HG02870 (cell line): ENCODE results near the gene GZMB.
"Not testable (repeated sequence)": the region's sequence is repeated elsewhere in the genome, so short reads cannot be mapped to it uniquely, and the experiment has no call there.

ENCODE experiments used
- ATAC-seq: cut with Tn5 transposase; IDR thresholded peaks from one replicate; pipeline ENCODE4 v1.9.1; 2021; ENCODE audit warnings: mild to moderate bottlenecking, moderate library complexity; ENCODE audit not compliant: unreplicated experiment

Gene GZMB

DNA sequence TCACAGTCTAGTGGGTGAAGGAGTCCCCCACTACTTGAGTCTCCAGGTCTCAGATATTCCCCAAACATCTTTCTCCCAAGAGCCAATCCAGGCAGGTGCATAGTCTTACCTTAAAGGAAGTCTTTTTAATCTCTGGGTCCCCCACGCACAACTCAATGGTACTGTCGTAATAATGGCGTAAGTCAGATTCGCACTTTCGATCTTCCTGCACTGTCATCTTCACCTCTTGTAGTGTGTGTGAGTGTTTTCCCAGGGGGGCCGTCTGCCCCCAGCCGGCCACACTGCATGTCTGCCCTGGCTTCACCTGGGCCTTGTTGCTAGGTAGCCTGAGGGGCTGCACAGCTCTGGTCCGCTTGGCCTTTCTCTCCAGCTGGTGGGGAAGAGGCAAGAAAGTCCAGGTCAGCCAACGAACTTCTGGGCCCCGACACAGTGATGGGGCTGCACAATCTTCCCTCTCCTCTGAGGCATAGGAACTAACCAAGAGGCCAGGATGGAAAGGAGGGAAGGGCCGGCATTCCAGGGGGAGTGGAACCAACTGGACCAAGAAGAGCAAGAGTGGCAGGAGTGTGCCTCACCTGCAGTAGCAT is 2.1 kb downstream of the GZMB start:
- ATAC-seq, result no peak

DNA sequence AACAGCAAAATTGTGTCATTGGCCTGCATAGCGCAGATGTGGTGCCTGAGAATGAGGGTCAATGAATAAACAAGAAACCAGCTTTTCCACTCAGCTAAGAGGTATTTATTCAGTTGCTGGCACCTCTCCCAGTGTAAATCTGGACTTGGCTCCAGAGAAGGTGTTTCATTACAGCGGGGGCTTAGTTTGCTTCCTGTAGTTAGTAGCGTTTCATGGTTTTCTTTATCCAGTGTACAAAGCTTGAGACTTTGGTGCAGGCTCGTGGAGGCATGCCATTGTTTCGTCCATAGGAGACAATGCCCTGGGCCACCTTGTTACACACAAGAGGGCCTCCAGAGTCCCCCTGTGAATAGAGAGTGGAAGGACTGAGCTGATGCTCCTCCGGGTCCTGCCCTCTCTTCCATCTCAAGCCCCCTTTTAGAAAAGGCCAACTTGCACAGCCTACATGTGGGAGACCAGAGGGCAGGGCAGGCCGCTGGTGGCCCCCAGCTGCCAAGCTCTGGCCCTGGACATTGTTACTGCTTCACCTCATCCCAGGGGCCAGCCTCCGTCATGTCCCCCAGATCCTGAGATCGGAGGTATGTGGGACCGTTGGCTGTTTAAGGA is 3.0 kb downstream of the GZMB start:
- no peak for ATAC-seq

DNA sequence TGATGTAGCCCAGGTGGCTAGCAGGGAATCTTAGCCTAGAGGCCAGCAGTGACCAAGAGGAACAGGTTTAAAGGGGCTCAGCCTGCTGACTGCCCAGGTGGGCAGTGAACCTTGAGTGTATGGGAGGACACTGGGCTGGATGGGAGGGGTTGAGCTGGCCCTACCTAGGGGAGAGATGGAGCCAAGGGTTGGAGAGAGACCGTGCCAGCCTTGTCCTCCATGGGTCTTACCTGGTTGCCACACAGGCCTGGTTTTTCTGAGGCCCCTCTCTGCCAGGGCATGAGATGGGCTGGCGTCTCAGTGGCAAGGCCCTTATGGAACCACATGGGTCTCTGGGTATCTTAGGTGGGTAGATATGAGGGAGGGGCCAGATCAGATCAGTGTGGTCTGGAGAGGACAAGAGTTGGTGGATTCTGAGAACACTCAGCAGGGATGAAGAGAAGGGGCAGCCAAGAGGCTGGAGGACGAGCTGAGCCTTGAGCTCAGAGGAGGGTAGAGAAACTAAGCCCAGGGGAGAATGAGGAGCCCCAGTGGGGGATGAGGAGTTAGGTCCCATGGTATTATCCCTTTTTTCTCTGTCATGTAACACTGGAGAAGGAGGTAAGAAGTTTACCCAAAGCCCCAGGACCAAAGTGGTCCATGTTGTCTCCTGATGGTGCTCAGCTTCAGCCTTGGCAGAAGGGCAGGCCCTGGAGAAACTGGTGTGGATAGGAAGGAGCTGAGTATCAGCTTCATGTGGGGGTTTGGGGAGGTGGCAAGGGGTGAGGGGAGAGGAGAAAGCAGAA is 3.7 kb downstream of the GZMB start:
- no peak for ATAC-seq

DNA sequence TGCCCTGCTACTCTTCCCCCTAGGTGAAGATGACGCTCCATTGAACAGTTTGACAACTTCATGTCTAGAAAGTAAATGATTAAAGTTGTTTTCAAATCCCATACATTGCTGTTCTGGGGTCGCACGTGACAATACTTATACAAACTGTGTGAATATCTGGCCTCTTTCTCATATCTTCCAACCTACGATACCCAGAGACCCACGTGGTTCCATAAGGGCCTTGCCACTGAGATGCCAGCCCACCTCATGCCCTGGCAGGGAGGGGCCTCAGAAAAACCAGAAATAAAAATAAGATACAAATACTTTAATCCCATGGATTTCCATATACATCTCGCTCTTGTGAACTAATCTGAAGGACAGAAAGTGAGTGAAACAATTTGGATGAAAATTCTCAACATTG is 4.5 kb downstream of the GZMB start:
- no peak for ATAC-seq

DNA sequence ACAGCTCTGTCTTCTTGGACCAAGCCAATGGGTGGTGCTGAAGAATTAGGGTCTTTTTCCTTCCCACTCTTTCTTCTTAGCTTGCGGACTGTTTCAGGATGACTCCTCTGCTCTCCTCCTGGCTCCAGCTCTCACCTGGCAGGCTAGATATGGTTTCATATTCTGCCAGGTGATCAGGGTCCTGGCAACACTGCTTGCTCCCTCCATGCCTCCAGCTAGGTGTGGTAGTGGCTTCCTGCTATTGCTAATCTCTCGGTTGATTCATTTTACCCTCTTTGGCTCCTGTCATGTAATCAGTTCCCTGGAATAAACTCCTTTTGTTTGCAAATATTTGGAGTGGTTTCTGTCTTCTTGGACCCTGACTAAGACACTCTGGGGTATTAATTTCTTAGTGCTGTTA is 20.2 kb downstream of the GZMB start:
- no peak for ATAC-seq

DNA sequence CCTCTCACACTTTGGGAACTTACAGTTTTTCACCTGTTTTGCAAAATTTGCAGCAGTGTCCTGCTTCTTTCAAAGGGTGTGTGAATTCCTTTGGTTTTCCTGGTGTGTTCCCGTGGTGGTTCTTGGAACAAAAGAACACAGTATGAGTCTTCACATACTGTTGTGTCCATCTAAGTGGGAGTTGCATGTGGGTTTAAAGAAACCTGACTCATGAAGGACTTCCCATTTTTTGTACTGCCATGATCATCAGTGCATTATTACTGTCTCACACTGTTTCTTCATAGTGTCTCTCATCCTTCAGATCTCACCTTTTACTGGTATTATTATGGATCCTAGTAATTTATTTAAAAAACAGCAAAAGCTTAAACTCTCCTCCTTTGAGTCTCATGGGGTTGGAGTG is 20.7 kb downstream of the GZMB start:
- no peak for ATAC-seq

DNA sequence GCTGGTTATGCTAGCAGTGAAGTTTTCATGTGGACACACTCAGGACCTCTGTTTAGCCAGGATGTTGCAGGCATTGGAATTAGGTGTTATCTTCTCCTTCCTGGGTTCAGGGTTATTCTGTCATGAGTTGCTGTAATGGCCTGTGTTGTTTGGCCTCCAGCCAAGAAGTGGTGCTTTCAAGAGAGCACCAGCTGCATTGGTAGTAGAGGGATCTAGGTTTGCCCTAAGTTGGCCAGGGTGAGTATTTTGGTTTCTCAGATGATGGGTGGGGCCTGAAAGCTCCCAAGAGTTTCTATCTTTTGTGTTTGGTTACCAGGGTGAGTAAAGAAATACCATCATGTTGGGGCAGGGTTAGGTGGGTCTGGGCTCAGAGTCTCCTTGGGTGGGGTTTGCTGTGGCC is 21.8 kb downstream of the GZMB start:
- no peak for ATAC-seq

DNA sequence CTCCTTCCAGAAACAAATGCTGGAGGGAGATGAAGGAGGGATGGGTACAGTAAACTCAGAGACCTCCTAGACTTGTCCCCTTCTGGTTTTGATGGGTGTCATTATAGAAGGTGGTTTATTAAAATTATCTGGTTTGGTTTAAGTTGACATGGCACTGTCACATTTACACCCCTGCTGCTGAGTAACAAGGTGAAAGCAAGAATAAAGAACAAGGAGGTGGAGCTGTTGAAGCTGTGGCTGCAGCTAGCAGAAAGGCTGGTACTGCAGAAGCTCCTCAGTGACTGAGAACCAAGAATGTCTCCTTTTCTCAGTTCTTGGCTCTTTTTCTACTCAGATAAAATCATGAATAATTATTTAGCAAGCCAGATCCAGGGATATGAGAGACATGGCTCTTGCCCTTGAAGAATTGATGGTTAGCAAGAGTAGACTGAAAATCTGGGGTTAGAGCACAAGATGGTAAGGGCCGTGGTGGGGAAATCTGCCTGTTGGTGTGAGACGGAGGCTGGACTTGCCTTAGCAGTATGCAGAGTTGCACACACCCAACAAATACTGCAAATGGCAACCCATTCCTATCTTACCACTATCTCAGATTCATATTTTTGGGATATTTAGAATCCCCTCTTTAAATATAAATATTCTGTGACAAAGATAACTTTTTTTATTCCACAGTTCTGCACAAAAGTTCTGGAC is 24.2 kb downstream of the GZMB start, which contains the start of gene GZMH:
GZMH (minus strand) TSS at position 31 of the 690 bp plus-strand sequence. CDS start 72 bp downstream, outside the sequence.
- ATAC-seq, result peak; percentile 53

DNA sequence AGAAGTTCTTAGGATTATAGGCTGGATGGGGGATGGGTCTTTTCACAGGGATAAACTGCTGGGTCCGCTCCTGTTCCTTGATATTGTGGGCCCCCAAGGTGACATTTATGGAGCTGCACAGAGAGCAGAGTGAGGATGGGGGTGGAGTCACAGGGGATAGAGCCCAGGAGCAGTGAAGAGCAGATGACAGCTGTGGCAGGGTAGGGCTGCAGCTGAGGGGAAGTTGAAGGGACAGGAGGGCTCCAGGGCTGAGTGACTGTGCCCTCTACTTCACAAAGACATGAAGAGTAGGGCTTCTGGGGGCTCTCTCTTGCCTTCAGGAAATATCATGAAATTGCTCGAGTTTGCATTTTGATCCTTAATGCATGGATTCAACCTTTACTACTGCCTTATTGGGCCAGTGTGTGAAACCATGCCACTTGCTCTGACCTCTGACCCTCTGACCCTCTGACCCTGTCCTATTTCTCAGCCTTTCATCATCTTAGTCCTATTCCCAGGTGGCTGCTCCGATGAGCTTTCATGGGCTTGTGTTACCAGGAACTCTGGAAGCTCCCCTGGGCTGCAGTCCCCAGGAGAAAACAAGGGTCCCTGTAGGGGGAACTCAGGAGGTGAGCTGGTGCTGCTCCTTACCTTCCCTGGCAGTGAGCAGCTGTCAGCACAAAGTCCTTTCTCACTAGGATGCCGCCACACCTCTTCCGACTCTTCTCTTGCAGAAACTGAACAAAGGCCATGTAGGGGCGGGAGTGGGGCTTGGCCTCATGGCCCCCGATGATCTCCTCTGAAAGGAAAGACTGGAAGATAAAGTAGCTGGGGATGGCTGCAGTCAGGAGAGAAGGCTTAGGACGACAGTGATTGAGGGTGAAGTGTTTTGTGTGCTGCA is 26.1 kb downstream of the GZMB start:
- ATAC-seq, result no peak

DNA sequence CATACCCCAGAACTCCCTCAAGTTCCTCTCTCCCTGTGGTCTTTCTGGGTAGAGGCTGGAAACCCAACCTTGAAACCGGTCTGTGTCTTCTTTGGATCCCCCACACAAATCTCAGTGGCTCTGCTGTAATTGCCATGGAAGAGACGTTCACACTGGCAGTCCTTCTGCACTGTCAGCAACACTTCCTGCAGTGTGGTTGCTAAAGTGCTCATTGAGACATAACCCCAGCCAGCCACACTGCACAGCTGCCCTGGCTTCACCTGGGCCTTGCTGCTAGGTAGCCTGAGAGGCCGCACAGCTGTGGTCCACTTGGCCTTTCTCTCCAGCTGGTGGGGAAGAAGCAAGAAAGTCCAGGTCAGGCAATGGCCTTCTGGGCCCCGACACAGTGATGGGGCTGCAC is 26.9 kb downstream of the GZMB start:
- ATAC-seq, result no peak

DNA sequence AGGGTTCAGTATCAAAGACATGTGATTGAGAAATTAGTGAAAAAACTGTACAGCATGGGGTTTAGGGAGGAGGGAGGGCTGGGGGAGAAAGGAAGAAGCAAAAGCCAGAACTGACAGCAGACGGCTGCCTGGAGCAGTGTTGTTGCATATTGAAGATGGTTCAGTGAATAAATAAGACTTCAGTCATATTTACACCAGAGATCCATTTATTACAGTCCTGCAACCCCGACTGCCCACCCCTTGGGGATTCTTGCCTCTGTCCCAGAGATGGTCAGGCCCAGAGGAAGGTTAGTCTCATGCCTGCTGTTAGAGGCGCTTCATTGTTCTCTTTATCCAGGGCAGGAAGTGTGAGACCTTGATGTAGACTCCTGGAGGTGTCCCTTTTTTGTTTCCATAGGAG is 27.7 kb downstream of the GZMB start:
- no peak for ATAC-seq

DNA sequence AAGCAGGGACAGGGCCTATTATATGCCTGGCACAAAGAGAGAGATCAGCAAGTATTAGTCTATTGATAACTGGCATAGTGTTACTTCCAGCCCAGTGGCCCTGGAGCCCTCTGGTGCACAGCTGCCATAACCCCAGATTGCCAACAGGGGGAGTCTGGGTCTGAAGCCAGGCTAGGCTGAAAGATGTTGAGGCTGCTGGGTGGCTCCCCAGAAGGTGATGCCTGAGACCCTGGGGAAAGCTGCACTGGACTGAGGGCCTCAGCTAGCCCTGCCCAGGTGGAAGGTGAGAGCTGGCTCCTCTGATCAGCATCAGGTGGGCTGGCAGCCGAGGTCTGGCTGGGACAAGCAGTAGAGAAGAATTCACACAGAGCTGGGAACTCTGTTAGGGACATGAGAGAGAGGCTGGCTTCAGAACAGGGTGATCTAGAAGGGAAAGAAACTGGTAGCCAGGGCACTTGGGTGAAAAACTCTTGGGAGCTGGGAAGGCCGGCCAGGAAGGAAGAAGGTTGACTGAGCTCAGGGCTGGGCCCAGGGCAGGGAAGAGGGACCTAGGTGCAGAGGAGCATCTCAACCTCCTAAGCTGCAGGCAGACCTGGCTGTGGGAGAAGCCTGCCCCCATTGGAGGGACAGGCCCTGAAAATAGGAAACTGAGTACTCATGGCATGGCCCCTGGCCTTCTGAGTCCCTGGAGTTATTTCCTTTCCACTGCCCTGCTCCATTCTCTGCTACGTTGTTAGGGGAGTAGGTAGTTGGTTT is 28.4 kb downstream of the GZMB start:
- ATAC-seq, result peak; percentile 72

DNA sequence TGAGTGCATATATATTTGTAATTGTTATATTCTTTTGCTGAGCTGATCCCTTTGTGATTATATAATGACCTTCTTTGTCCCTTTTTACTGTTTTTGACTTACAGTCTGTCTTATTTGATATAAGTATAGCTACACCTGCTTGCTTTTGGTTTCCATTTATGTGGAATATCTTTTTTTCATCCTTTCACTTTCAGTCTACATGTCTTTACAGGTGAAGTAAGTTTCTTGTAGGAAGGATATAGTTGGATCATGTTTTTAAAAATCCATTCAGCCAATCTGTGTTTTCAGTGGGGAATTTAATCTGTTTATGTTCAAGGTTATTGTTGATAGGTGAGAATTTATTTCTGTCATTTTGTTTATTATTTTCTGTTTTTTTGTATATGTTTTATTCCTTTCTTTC is 36.6 kb downstream of the GZMB start:
- no peak for ATAC-seq

DNA sequence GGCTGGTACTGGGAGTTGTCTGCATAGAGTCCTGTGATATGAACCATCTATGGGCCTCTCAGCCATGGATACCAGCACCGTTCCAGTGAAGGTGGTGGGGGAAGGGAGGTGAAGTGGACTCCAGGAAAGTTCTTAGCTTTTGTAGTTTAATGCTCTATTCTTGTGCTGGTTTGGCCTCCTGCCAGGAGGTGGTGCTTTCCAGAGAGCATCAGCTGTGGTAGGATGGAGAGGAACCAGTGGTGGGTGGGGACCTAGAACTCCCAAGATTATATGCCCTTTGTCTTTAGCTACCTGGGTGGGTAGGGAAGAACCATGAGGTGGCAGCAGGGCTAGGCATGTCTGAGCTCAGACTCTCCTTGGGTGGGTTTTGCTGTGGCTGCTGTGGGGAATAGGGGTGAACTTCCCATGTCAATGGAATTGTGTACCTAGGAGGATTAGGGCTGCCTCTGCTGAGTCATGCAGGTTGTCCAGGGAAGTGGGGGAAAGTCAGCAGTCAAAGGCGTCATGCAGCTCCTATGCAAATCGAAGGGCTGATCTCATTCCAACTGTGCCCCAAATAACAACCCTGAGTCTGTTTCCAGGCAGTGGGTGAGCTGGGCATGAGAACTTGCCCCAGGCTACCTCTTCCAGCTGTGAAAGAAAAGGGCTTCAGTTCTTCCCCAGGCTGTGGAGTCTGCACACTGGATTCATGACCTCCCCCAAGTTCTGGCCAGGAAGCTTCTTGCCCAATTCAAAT is 38.7 kb downstream of the GZMB start:
- no peak for ATAC-seq

DNA sequence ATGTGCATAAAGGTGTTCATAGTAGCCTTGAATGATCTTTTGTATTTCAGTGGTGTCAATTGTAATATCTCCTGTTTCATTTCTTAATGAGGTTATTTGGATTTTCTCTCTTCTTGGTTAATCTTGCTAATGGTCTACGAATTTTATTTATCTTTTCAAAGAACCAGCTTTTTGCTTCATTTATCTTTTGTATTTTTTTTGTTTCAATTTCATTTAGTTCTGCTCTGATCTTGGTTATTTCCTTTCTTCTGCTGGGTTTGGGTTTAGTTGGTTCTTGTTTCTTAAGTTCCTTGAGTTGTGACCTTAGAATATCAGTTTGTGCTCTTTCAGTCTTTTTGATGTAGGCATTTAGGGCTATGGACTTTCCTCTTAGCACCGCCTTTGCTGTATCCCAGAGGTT is 43.0 kb downstream of the GZMB start:
- ATAC-seq, result not testable (repeated sequence)

DNA sequence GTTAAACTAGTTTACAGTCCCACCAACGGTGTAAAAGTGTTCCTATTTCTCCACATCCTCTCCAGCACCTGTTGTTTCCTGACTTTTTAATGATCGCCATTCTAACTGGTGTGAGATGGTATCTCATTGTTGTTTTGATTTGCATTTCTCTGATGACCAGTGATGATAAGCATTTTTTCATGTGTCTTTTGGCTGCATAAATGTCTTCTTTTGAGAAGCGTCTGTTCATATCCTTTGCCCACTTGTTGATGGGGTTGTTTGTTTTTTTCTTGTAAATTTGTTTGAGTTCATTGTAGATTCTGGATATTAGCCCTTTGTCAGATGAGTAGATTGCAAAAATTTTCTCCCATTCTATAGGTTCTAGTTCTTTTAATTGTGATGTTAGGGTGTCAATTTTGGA is 49.6 kb downstream of the GZMB start:
- ATAC-seq, result not testable (repeated sequence)
